Prostate gland (tissue), 2 donors: ENCODE data around the gene NUDT1. TPM values are rescaled to one million over a fixed set of nuclear protein-coding genes. Genes with fewer than 3 reads are reported as not detected.

Source experiments
- DNase-seq: peaks from one replicate; pipeline ENCODE4 v3.0.0-alpha.2; 2019; ENCODE audit warnings: low spot score
- H3K27ac ChIP-seq, 2 donors: fragments of 200-600 bp; sonication (generic); 2 replicates each; pipeline ENCODE4 v1.5.1; 2017 to 2019
- H3K27me3 ChIP-seq: fragments of 200-600 bp; sonication (generic); replicated peaks from 2 replicates; pipeline ENCODE4 v1.5.1; 2019; ENCODE audit not compliant: insufficient read depth
- H3K36me3 ChIP-seq, 2 donors: fragments of 200-600 bp; sonication (generic); 1 replicate in 1 of 2; 2 replicates in 1 of 2; pipeline versions ENCODE4 v1.5.1 to v1.8.1; 2017 to 2019
- H3K4me1 ChIP-seq: fragments of 200-600 bp; sonication (generic); replicated peaks from 2 replicates; pipeline ENCODE4 v1.5.1; 2019
- H3K4me3 ChIP-seq, 2 donors: fragments of 200-600 bp; sonication (generic); 2 replicates each; pipeline ENCODE4 v1.5.1; 2017 to 2019
- H3K9me3 ChIP-seq: fragments of 200-600 bp; sonication (generic); 2 replicates; pipeline ENCODE4 v1.5.1; 2017
- CTCF ChIP-seq, 4 experiments: fragments of 200-600 bp in 2 of 4; fragments of 450-650 bp in 2 of 4; sonication (generic) in 2 of 4; IDR thresholded peaks; 1 replicate in 3 of 4; 2 replicates in 1 of 4; pipeline ENCODE4 v1.5.1; 2016 to 2019; ENCODE audit warnings: antibody characterized with exemption in 4 of 4, mild to moderate bottlenecking in 2 of 4, moderate library complexity in 2 of 4
- POLR2A ChIP-seq: fragments of 450-650 bp; IDR thresholded peaks from one replicate; pipeline ENCODE4 v1.6.1; 2016; ENCODE audit warnings: antibody characterized with exemption, mild to moderate bottlenecking
- POLR2AphosphoS5 ChIP-seq: sonication (generic); formaldehyde crosslinking; IDR thresholded peaks from one replicate; pipeline ENCODE4 v1.6.1; 2017; ENCODE audit warnings: antibody characterized with exemption
- WGBS: methylation state at CpG from one replicate; pipeline ENCODE4 v1.1.5; 2018; 5-methylcytosine and 5-hydroxymethylcytosine counted together
- intact Hi-C: fragments of 100-400 bp; cut with DNase I; formaldehyde crosslinking; loops from one replicate; pipeline ENCODE4 v1.14.2; 2022
- total RNA-seq, 2 donors: library from RNA; depleted of rRNA; stranded (reverse); fragments of >200 nt; gene quantifications; one replicate each; pipeline ENCODE4 v1.1.0, GENCODE V29; 2016

The NUDT1 gene
- total RNA-seq, 2 donors from 2014 or later, result 18.1 to 35.3 TPM

DNA sequence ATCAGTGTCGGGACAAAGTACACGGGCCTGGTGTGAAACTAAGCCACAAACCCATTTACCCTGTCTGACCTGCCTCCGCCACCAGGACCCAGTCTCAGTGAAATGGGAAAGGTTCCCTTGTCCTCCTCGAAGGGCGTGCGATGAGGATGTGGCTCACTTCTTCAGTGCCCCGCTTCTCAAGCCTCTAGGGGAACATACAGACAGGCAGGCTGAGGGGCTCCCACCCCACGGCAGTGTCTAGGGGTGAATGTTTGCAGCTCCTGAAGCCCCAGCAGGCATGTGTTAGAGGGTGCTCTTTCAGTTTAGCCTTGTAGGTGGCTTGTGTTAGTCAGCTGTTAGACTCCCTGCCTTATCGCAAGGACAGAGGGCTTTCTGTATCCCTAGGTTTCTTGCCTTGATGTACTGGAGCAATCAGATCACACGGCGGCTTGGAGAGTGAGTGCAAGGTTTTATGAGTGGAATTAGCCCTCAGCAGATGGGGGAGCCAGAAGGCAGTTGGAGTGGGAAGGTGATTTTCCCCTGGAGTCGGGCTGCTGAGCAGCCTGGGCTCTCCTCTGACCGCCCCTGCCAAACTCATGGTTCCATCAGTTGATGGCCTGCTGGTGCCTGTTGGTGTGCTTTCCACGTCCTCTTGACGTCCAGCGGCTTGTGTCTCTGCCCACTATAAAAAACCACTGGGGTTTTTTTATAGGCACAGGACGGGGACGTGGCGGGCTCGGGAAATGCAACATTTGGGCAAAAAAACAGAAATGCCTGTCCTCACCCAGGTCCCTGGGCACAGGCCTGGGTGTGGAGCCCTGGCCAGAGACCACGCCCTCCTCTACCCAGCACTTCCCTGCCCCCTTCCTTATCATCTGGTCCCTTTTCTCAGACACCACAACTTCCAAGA is 759 bp downstream of the NUDT1 start:
- no peak overlapping the region for H3K27ac ChIP-seq

GRCh38 chr7:2243458-2243857 is 1.4 kb downstream of the NUDT1 start:
- WGBS, result 85% methylated on average over 12 of the region's 12 CpGs
- TF ChIP-seq CTCF (IDR thresholded peaks at IDR 0.05) (no peak), POLR2AphosphoS5 (no peak), POLR2A (no peak)
- intact Hi-C loops, result no loop called here
- H3K27me3 ChIP-seq, result no peaks in the 10 kb centered on the region
- no peak overlapping the region for H3K4me3 ChIP-seq
- no peaks in the 10 kb centered on the region for H3K9me3 ChIP-seq
- H3K36me3 ChIP-seq, result no peaks in the 10 kb centered on the region
- H3K4me1 ChIP-seq, result peaks cover 7% of the 10 kb centered on the region
- DNase-seq, result no peak
- H3K27ac ChIP-seq, result no peak overlapping the region

More for the DNA sequence above, 759 bp downstream of the NUDT1 start:
- intact Hi-C loops, result no loop called here
- peaks cover 7% of the 10 kb centered on the region for H3K4me1 ChIP-seq
- H3K27me3 ChIP-seq, result no peaks in the 10 kb centered on the region
- 15% methylated on average over 21 of the region's 21 CpGs for WGBS
- H3K36me3 ChIP-seq, result peaks cover 0 to 3% of the 10 kb centered on the region in 2 donors
- no peaks in the 10 kb centered on the region for H3K9me3 ChIP-seq
- TF ChIP-seq POLR2AphosphoS5 (no peak), POLR2A (no peak), CTCF (IDR thresholded peaks at IDR 0.05) (no peak)
- H3K4me3 ChIP-seq, result peak overlapping the region; percentile 75 to 99
- no peak for DNase-seq

GRCh38 chr7:2244404-2244995 is 2.5 kb downstream of the NUDT1 start:
- H3K36me3 ChIP-seq, result no peaks in the 10 kb centered on the region
- no peak overlapping the region for H3K4me3 ChIP-seq
- H3K27me3 ChIP-seq, result no peaks in the 10 kb centered on the region
- TF ChIP-seq POLR2A (no peak), CTCF (IDR thresholded peaks at IDR 0.05) (no peak), POLR2AphosphoS5 (no peak)
- H3K4me1 ChIP-seq, result peaks cover 7% of the 10 kb centered on the region
- intact Hi-C loops, result no loop called here
- H3K9me3 ChIP-seq, result no peaks in the 10 kb centered on the region
- no peak overlapping the region for H3K27ac ChIP-seq
- WGBS, result 87% methylated on average over 25 of the region's 25 CpGs
- DNase-seq, result no peak

DNA sequence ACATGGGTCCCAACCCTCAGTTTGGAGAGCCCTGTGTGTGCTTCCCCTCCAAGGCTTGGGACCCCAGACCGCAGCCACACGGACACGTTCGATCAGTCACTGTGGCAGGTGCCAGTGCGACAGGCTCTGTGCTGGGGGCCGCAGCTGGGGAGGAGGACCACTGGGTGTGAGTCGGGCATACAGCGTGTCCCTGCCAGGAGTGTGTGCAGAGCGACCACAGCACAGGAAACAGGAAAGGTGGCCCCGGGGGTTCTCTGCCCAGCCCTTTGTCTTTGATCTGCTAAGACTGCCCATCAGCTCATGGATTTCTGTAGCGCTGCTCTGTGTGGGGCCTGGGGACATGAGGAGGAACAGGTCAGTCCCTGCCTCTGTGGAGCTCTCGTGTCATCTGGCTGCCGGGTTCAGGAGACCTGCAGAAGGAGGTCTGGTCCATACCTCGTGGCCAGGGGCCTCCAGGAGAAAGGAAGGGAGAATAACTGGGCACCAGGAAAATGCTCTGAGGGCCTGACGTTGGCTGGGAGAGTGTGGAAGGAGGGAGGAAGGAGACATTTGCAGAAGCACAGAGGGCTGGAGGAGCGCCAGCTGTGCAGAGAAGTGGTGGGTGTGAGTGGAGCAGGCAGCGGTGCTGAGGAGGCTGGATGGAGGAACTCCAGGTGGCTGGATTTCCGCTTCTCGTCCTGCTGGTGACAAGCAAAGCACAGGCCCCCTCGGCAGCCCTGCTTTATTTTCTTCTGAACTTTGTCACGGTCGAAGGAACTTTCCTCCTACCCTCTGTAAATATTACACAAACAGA is 4.1 kb downstream of the NUDT1 start:
- intact Hi-C loops, result loop anchor here (5.0 kb wide), 1 partner anchor 101 kb away; no protein-coding TSS in a partner anchor
- TF ChIP-seq POLR2A (no peak), CTCF (IDR thresholded peaks at IDR 0.05) (no peak), POLR2AphosphoS5 (no peak)
- Histone ChIP-seq H3K9me3 (no peaks in the 10 kb centered on the region), H3K4me1 (peaks cover 4% of the 10 kb centered on the region), H3K4me3 (no peak overlapping the region), H3K27ac (no peak overlapping the region), H3K27me3 (no peaks in the 10 kb centered on the region), H3K36me3 (no peaks in the 10 kb centered on the region)
- DNase-seq, result no peak
- 75% methylated on average over 22 of the region's 22 CpGs for WGBS
